IPS-18a (cell line): ENCODE measurements around the gene GPR137C.
A peak's percentile ranks its signal among the peaks of the same experiment; 100 is the strongest.

Experiments used
- H3K27ac ChIP-seq: one replicate; pipeline ENCODE4 v1.5.1; 2013; ENCODE audit warnings: low read length
- H3K27me3 ChIP-seq: one replicate; pipeline ENCODE4 v1.6.1; 2013; ENCODE audit warnings: mild to moderate bottlenecking, low read length; ENCODE audit not compliant: control insufficient read depth, insufficient read depth
- H3K36me3 ChIP-seq: one replicate; pipeline ENCODE4 v1.6.1; 2013; ENCODE audit warnings: low read depth, low read length; ENCODE audit not compliant: control insufficient read depth
- H3K4me1 ChIP-seq: one replicate; pipeline ENCODE4 v1.6.1; 2013; ENCODE audit warnings: low read depth, low read length; ENCODE audit not compliant: control insufficient read depth
- H3K4me3 ChIP-seq: one replicate; pipeline ENCODE4 v1.5.1; 2013; ENCODE audit warnings: low read length
- H3K9ac ChIP-seq: one replicate; pipeline ENCODE4 v1.6.1; 2013; ENCODE audit warnings: mild to moderate bottlenecking, low read length, moderate library complexity
- H3K9me3 ChIP-seq: one replicate; pipeline ENCODE4 v1.6.1; 2013; ENCODE audit warnings: low read depth, low read length; ENCODE audit not compliant: control insufficient read depth

Gene GPR137C

GRCh38 chr14:52619687-52620086 is 67.1 kb downstream of the GPR137C start:
- Histone ChIP-seq H3K27me3 (no peaks in the 10 kb centered on the region), H3K9ac (no peak overlapping the region), H3K4me3 (no peak overlapping the region), H3K4me1 (no peaks in the 10 kb centered on the region), H3K27ac (no peak overlapping the region), H3K9me3 (no peaks in the 10 kb centered on the region), H3K36me3 (no peaks in the 10 kb centered on the region)

- no peaks in the 10 kb centered on the region for H3K4me1 ChIP-seq
- no peaks in the 10 kb centered on the region for H3K36me3 ChIP-seq
- H3K4me3 ChIP-seq: no peak overlapping the region
- H3K9me3 ChIP-seq: no peaks in the 10 kb centered on the region
- H3K9ac ChIP-seq: no peak overlapping the region
- H3K27ac ChIP-seq: no peak overlapping the region
- H3K27me3 ChIP-seq: no peaks in the 10 kb centered on the region
Measured at GRCh38 chr14:52640137-52640536, 87.5 kb downstream of the GPR137C start.

- no peaks in the 10 kb centered on the region for H3K9me3 ChIP-seq
- no peak overlapping the region for H3K27ac ChIP-seq
- H3K4me3 ChIP-seq: no peak overlapping the region
- peaks cover 6% of the 10 kb centered on the region for H3K36me3 ChIP-seq
- H3K9ac ChIP-seq: no peak overlapping the region
- no peaks in the 10 kb centered on the region for H3K4me1 ChIP-seq
- no peaks in the 10 kb centered on the region for H3K27me3 ChIP-seq
Measured at GRCh38 chr14:52641745-52642144, 89.1 kb downstream of the GPR137C start.

GRCh38 chr14:52649511-52649910 is 96.9 kb downstream of the GPR137C start:
- no peaks in the 10 kb centered on the region for H3K27me3 ChIP-seq
- H3K36me3 ChIP-seq: peaks cover 13% of the 10 kb centered on the region

GRCh38 chr14:52650774-52651173 is 98.1 kb downstream of the GPR137C start:
- no peaks in the 10 kb centered on the region for H3K9me3 ChIP-seq
- H3K27ac ChIP-seq: no peak overlapping the region
- H3K4me1 ChIP-seq: no peaks in the 10 kb centered on the region
- H3K36me3 ChIP-seq: peaks cover 8% of the 10 kb centered on the region
- H3K4me3 ChIP-seq: no peak overlapping the region
- H3K27me3 ChIP-seq: no peaks in the 10 kb centered on the region
- no peak overlapping the region for H3K9ac ChIP-seq

More at GRCh38 chr14:52649511-52649910, 96.9 kb downstream of the GPR137C start:
- Histone ChIP-seq H3K4me1 (no peaks in the 10 kb centered on the region), H3K9me3 (no peaks in the 10 kb centered on the region), H3K9ac (no peak overlapping the region), H3K4me3 (no peak overlapping the region), H3K27ac (no peak overlapping the region)

- Histone ChIP-seq H3K9ac (no peak overlapping the region), H3K27ac (no peak overlapping the region), H3K27me3 (no peaks in the 10 kb centered on the region), H3K36me3 (peaks cover 10% of the 10 kb centered on the region), H3K9me3 (no peaks in the 10 kb centered on the region), H3K4me1 (no peaks in the 10 kb centered on the region), H3K4me3 (no peak overlapping the region)
Measured at GRCh38 chr14:52656905-52657304, 104.3 kb downstream of the GPR137C start.

GRCh38 chr14:52660325-52660724 is 107.7 kb downstream of the GPR137C start:
- H3K36me3 ChIP-seq: peaks cover 4% of the 10 kb centered on the region
- no peaks in the 10 kb centered on the region for H3K27me3 ChIP-seq
- no peak overlapping the region for H3K4me3 ChIP-seq
- H3K27ac ChIP-seq: no peak overlapping the region
- H3K9ac ChIP-seq: no peak overlapping the region
- H3K4me1 ChIP-seq: peaks cover 10% of the 10 kb centered on the region
- H3K9me3 ChIP-seq: no peaks in the 10 kb centered on the region

GRCh38 chr14:52660832-52661231 is 108.2 kb downstream of the GPR137C start:
- H3K4me1 ChIP-seq: peaks cover 10% of the 10 kb centered on the region
- H3K27ac ChIP-seq: no peak overlapping the region
- H3K4me3 ChIP-seq: no peak overlapping the region
- peaks cover 4% of the 10 kb centered on the region for H3K36me3 ChIP-seq
- H3K9ac ChIP-seq: no peak overlapping the region
- no peaks in the 10 kb centered on the region for H3K9me3 ChIP-seq
- H3K27me3 ChIP-seq: no peaks in the 10 kb centered on the region

- H3K27me3 ChIP-seq: no peaks in the 10 kb centered on the region
- H3K9me3 ChIP-seq: no peaks in the 10 kb centered on the region
- no peak overlapping the region for H3K4me3 ChIP-seq
- no peak overlapping the region for H3K9ac ChIP-seq
- H3K4me1 ChIP-seq: peaks cover 10% of the 10 kb centered on the region
- peaks cover 4% of the 10 kb centered on the region for H3K36me3 ChIP-seq
- no peak overlapping the region for H3K27ac ChIP-seq
Measured at GRCh38 chr14:52661314-52661713, 108.7 kb downstream of the GPR137C start.

- Histone ChIP-seq H3K9me3 (no peaks in the 10 kb centered on the region), H3K4me3 (no peak overlapping the region), H3K9ac (no peak overlapping the region), H3K4me1 (peaks cover 10% of the 10 kb centered on the region), H3K36me3 (peaks cover 3% of the 10 kb centered on the region), H3K27ac (peak overlapping the region; percentile 12), H3K27me3 (no peaks in the 10 kb centered on the region)
Measured at GRCh38 chr14:52663850-52664249, 111.2 kb downstream of the GPR137C start.

GRCh38 chr14:52678591-52678990 is 126.0 kb downstream of the GPR137C start:
- Histone ChIP-seq H3K27me3 (no peaks in the 10 kb centered on the region), H3K9ac (no peak overlapping the region), H3K36me3 (peaks cover 8% of the 10 kb centered on the region), H3K9me3 (no peaks in the 10 kb centered on the region), H3K4me3 (no peak overlapping the region), H3K4me1 (no peaks in the 10 kb centered on the region), H3K27ac (no peak overlapping the region)

GRCh38 chr14:52683985-52684520 is 131.4 kb downstream of the GPR137C start:
- Histone ChIP-seq H3K27ac (no peak overlapping the region), H3K4me1 (peaks cover 4% of the 10 kb centered on the region), H3K36me3 (no peaks in the 10 kb centered on the region), H3K9ac (no peak overlapping the region), H3K4me3 (no peak overlapping the region), H3K9me3 (no peaks in the 10 kb centered on the region), H3K27me3 (no peaks in the 10 kb centered on the region)
